ENCODE results near the gene GLA.

The GLA gene

DNA sequence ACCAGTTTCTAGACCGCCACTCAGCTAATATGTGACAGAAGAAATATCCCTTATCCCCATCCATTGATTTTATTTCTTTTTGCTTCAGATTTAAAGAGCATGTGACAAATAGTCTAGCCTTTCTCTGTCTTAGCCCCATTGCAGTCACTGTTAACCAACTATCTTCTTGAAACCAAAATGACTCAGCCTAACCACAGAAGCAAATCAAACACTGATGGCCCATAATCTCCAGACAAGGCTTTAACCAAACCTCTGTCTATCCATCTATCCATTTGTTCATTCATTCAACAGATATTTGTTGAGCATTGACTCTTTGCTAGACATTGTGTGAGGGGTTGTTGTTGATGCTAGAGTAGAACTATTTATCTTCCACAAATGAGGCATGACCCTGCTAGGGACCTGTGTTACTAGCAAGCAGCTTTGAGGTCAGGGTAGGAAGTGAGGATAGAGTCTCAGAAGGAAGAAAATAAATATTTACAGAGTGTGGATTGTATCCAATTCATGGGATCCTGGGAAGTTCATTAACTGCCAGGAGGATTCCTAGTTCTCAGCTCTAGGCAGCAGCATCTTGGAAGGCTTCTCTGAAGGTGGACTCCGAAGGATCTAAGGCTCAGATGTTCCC lies 22.8 kb upstream of the GLA start:
- ChIA-PET POLR2A (no interaction called here), CTCF (interaction anchor here (1.5 kb wide), 1 partner anchor 14 kb away, joined by 5 read pairs; no protein-coding TSS in a partner anchor)
- DNase-seq (ENCODE audit: low read depth, low spot score) = no peak
- no peak overlapping the region for H3K4me3 ChIP-seq (ENCODE audit: low read depth, low read length)
- TF ChIP-seq, protein P1, sequence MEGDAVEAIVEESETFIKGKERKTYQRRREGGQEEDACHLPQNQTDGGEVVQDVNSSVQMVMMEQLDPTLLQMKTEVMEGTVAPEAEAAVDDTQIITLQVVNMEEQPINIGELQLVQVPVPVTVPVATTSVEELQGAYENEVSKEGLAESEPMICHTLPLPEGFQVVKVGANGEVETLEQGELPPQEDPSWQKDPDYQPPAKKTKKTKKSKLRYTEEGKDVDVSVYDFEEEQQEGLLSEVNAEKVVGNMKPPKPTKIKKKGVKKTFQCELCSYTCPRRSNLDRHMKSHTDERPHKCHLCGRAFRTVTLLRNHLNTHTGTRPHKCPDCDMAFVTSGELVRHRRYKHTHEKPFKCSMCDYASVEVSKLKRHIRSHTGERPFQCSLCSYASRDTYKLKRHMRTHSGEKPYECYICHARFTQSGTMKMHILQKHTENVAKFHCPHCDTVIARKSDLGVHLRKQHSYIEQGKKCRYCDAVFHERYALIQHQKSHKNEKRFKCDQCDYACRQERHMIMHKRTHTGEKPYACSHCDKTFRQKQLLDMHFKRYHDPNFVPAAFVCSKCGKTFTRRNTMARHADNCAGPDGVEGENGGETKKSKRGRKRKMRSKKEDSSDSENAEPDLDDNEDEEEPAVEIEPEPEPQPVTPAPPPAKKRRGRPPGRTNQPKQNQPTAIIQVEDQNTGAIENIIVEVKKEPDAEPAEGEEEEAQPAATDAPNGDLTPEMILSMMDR (IDR thresholded peaks at IDR 0.05; ENCODE audit: insufficient read depth, low read length, missing control alignments) = no peak

DNA sequence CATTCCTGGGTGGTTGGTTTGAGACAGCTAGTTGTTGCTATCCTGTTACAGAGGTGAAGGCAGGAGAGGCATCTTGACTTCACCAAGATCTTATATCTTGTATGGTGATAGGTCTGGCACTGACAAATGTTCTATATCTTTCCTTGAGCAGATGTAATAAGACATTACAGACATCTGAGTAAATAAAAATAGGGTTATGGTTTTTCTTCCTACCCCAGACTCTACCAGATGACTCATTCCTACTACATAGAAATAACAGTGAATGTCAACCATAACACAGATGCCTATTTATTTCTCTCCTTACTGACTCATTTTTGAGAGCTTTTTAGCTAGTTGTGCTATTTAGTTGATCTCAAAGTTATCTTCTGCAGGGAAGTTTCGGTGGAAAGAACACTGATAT lies 22.2 kb upstream of the GLA start:
- TF ChIP-seq, protein P1 (IDR thresholded peaks at IDR 0.05; ENCODE audit: insufficient read depth, low read length, missing control alignments) = no peak
- ChIA-PET POLR2A (no interaction called here), CTCF (interaction anchor here (1.5 kb wide), 1 partner anchor 13 kb away, joined by 5 read pairs; no protein-coding TSS in a partner anchor)
- H3K4me3 ChIP-seq (ENCODE audit: low read depth, low read length) = no peak overlapping the region
- DNase-seq (ENCODE audit: low read depth, low spot score) = no peak

DNA sequence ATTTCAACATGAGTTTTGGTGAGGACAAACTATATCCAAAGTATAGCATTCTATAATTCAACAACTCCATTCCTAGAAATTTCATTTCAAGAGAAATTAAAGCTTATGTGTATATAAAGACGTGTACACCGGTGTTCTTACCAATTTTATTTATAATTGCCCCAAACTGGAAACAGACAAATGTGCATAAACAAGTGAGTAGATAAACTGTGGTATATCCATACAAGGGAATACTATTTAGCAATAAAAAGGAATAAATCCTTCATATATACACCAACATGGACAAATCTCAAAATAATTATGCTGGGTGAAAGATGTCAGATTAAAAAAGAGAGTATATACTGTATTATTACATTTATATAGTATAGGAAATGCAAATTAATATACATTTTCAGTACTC lies 20.2 kb upstream of the GLA start:
- TF ChIP-seq, protein P1 (IDR thresholded peaks at IDR 0.05; ENCODE audit: insufficient read depth, low read length, missing control alignments) = no peak
- H3K4me3 ChIP-seq (ENCODE audit: low read depth, low read length) = no peak overlapping the region
- DNase-seq (ENCODE audit: low read depth, low spot score) = no peak
- CTCF ChIA-PET = no interaction called here
- POLR2A ChIA-PET = no interaction called here

DNA sequence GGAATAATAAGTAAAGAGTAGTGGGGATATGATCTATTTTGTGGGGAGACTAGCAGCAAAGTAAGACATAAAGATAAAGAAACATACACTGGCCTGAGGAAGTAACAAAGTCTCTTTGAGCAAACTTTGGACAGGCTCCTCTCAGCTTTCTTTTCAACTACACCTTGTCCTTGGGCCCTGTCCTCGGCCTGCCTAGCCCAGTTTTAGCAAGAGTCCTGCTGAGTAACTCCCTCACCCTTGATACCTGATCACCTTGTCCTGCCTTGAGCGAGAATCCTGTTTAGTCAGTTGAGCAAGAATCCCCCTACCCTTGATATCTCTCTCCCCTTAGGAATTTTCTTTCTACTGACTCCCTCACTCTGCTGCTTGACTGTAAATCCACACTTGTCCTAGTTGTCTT lies 11.8 kb upstream of the GLA start:
- POLR2A ChIA-PET = no interaction called here
- H3K4me3 ChIP-seq (ENCODE audit: low read depth, low read length) = no peak overlapping the region
- DNase-seq (ENCODE audit: low read depth, low spot score) = no peak
- TF ChIP-seq, protein P1 (IDR thresholded peaks at IDR 0.05; ENCODE audit: insufficient read depth, low read length, missing control alignments) = no peak
- CTCF ChIA-PET = interaction anchor here (0.6 kb wide), 1 partner anchor 379 kb away, joined by 3 read pairs; no protein-coding TSS in a partner anchor

DNA sequence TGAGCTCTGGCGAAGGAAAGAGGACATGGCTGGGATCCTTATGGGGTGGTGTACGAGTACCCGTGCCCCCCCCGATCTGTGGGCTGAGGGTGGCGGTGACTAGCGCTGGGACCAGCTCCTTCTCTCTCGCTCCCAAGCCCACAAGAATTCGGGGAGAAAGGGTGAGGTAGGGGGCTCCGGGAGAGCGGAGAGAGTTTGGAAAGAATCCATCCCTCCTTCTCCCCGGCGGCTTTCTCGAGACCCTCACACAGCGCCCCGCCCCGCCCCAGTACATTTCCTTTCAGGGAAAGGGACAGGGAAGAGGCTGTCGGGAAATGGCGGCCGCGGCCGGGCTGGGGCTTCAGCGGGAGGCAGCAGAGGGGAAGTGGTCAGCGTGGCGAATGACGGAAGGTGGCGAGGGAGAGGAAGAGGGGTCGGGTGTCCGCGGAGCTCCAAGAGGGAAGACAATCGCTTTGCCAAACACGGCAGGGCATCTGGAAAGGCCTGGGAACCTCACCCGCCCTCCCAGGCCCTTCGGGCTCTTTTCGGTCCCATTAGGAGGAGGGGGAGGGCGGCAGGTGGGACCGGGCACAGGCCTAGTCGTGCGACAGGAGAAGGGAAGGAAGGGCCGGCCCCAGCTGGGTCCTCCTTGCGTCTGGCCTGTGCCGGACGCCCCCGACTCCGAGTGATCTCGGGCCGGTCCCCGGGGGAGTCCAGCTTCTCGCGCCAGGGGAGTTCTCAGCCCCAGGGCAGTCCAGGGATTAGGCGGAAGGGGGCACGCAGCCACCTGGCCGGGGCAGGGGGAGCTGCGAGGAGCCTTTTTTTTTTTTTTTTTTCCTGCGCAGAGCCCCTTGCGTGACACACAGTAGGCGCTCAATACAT lies 10.5 kb upstream of the GLA start:
- DNase-seq (ENCODE audit: low read depth, low spot score) = no peak
- peak overlapping the region; percentile 52 for H3K4me3 ChIP-seq (ENCODE audit: low read depth, low read length)
- POLR2A ChIA-PET = interaction anchor here (0.5 kb wide), 1 partner anchor 204 kb away, joined by 5 read pairs; no protein-coding TSS in a partner anchor
- TF ChIP-seq, protein P1 (IDR thresholded peaks at IDR 0.05; ENCODE audit: insufficient read depth, low read length, missing control alignments) = no peak
- CTCF ChIA-PET = interaction anchor here (0.7 to 1.3 kb wide), 4 partner anchors 42 to 381 kb away, joined by 3 to 4 read pairs (median 3); no protein-coding TSS in a partner anchor

DNA sequence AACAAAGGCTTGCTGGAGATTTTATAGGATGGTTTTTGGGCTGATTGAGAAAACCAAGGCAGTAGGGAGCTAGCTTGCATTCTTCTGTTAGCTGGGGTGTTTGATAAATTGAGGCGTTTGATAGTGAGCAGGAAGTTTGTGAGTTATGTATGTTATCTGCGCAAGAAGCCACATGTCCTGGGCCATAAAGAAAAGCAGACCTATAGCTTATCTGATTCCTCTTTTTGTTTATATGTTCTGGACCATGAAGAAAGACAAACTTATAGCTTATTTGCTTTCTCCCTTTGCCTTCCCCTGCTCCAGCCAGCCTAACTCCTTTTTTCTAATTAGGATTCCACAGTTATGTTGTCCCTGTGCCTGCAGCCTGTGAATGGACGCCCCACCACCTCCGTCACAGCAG lies 9.5 kb upstream of the GLA start:
- ChIA-PET POLR2A (no interaction called here), CTCF (interaction anchor here (0.7 to 2.4 kb wide), 5 partner anchors 13 to 384 kb away, joined by 3 to 7 read pairs (median 4); no protein-coding TSS in a partner anchor)
- no peak for DNase-seq (ENCODE audit: low read depth, low spot score)
- TF ChIP-seq, protein P1 (IDR thresholded peaks at IDR 0.05; ENCODE audit: insufficient read depth, low read length, missing control alignments) = no peak
- H3K4me3 ChIP-seq (ENCODE audit: low read depth, low read length) = no peak overlapping the region
